Peyer's patch (tissue), 4 donors: ENCODE results near the gene TMEM190. TPM values are rescaled to one million over a fixed set of nuclear protein-coding genes. Genes with fewer than 3 reads are reported as not detected.
"Not testable (repeated sequence)": the region's sequence is repeated elsewhere in the genome, so short reads cannot be mapped to it uniquely, and the experiment has no call there.

ENCODE experiments used
- DNase-seq, 3 donors: peaks; one replicate each; pipeline ENCODE4 v3.0.0-alpha.2; 2017 to 2019
- H3K27ac ChIP-seq, 4 donors: fragments of 200-600 bp; sonication (generic); one replicate each; pipeline ENCODE4 v1.5.1; 2016 to 2019
- H3K27me3 ChIP-seq, 2 donors: fragments of 200-600 bp; sonication (generic); one replicate each; pipeline ENCODE4 v1.5.1; 2019
- H3K36me3 ChIP-seq, 3 donors: fragments of 200-600 bp; sonication (generic); one replicate each; pipeline ENCODE4 v1.5.1; 2016 to 2019
- H3K4me1 ChIP-seq, 4 donors: fragments of 200-600 bp; sonication (generic); one replicate each; pipeline ENCODE4 v1.5.1; 2016 to 2019
- H3K4me3 ChIP-seq, 4 donors: fragments of 200-600 bp; sonication (generic); 1 replicate in 3 of 4; 2 replicates in 1 of 4; pipeline ENCODE4 v1.5.1; 2016 to 2019; ENCODE audit warnings: mild to moderate bottlenecking in 1 of 4
- H3K9me3 ChIP-seq, 4 donors: fragments of 200-600 bp; sonication (generic); one replicate each; pipeline ENCODE4 v1.5.1; 2016 to 2019; ENCODE audit warnings: mild to moderate bottlenecking in 1 of 4
- POLR2A ChIP-seq, 2 donors: fragments of 450-650 bp; IDR thresholded peaks; one replicate each; pipeline ENCODE4 v1.5.1; 2017; ENCODE audit warnings: antibody characterized with exemption in 2 of 2, mild to moderate bottlenecking in 2 of 2, moderate library complexity in 2 of 2
- total RNA-seq, 4 donors: library from RNA; depleted of rRNA; stranded (reverse); fragments of >200 nt; gene quantifications; one replicate each; pipeline ENCODE4 v1.1.0, GENCODE V29; 2016
- TF ChIP-seq, protein P1 (sequence below), 6 experiments: fragments of 450-650 bp in 4 of 6; fragments of 200-600 bp in 2 of 6; sonication (generic) in 1 of 6; IDR thresholded peaks; one replicate each; pipeline ENCODE4 v1.5.1; 2017 to 2019; ENCODE audit warnings: antibody characterized with exemption in 6 of 6, mild to moderate bottlenecking in 3 of 6, moderate library complexity in 1 of 6

Gene TMEM190
- total RNA-seq, 4 donors from 2014 or later, result not detected

DNA sequence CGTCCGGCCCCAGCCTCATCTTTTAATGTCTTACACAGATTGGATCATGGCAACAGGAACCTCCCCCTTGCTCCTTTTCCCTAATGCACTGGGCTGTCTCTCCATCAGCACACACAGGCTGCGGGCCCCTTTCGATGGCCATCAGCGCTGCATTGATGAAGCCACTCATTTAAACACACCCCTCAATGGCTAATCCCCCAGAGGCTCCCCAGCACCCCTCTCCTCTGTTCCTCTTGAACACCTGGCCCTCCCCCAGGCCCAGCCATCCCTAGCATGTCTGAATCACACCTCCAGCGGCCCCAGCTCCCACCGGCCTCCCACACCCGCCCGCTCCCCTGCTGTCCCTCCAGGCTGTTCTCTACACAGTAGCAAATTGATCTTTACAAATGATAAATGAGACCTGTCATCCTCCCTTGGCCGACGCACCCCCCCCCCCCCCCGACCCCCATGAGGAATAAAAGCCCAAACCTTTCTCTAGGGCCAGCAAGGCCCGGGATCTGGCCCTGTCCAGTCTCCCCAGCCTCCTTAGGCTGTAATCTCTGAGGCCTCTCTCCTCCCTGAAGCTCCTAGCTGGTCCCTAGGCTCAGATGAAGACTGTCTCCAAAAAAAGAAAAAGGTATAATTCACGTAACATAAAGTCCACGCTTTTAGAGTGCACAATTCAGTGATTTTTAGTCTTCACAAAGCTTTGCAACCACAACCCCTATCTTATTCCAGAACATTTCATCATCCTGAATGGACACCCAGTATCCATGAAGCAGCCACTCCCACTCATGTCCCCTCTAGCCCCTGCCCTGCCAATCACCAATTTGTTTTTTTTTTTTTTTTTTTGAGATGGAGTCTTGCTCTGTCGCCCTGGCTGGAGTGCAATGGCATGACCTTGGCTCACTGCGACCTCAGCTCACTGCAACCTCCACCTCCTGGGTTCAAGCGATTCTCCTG, 16.5 kb downstream of the TMEM190 start:
- TF ChIP-seq, protein P1, sequence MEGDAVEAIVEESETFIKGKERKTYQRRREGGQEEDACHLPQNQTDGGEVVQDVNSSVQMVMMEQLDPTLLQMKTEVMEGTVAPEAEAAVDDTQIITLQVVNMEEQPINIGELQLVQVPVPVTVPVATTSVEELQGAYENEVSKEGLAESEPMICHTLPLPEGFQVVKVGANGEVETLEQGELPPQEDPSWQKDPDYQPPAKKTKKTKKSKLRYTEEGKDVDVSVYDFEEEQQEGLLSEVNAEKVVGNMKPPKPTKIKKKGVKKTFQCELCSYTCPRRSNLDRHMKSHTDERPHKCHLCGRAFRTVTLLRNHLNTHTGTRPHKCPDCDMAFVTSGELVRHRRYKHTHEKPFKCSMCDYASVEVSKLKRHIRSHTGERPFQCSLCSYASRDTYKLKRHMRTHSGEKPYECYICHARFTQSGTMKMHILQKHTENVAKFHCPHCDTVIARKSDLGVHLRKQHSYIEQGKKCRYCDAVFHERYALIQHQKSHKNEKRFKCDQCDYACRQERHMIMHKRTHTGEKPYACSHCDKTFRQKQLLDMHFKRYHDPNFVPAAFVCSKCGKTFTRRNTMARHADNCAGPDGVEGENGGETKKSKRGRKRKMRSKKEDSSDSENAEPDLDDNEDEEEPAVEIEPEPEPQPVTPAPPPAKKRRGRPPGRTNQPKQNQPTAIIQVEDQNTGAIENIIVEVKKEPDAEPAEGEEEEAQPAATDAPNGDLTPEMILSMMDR (IDR thresholded peaks at IDR 0.05), result no peak
- no peak for TF ChIP-seq POLR2A (IDR thresholded peaks at IDR 0.05)
- H3K4me3 ChIP-seq, result no peak overlapping the region
- H3K9me3 ChIP-seq, result no peaks in the 10 kb centered on the region
- peaks cover 0 to 17% (median 7%) of the 10 kb centered on the region in 4 donors for H3K4me1 ChIP-seq
- H3K36me3 ChIP-seq, result peaks cover 0 to 26% (median 0%) of the 10 kb centered on the region in 3 donors
- H3K27me3 ChIP-seq, result no peaks in the 10 kb centered on the region
- H3K27ac ChIP-seq, result no peak overlapping the region
- DNase-seq, result no peak

DNA sequence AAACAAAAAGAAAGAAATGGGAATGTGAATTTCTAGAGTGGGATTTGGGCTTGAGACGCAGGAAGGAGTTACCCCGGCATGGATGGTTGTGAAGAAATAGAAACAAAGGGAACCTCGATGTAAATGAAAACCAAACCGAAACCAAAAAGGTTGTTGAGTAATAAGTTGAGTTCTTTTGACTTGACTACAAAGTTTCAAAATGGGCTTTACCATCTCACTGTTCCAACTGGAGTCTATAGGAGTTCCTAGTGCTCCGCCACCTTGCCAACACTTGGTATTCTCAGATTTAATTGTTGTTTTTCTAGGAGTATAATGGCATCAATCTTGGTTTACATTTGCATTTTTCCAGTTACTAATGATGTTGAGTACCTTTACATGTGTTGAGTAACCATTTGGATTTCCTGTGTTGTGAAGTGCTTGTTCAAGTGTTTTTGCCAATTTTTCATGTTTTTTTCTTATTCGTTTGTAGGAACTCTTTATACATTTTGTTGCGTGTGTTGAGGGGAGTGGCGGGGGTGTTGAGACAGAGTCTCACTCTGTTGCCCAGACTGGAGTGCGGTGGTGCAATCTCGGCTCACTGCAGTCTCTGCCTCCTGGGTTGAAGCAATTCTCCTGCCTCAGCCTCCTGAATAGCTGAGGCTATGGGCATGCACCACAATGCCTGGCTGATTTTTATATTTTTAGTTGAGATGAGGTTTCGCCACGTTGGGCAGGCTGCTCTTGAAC, 21.7 kb downstream of the TMEM190 start:
- DNase-seq, result no peak
- Histone ChIP-seq H3K36me3 (peaks cover 0 to 31% (median 0%) of the 10 kb centered on the region in 3 donors), H3K9me3 (no peaks in the 10 kb centered on the region), H3K4me3 (no peak overlapping the region), H3K4me1 (no peaks in the 10 kb centered on the region), H3K27me3 (no peaks in the 10 kb centered on the region), H3K27ac (no peak overlapping the region)
- TF ChIP-seq, protein P1 (IDR thresholded peaks at IDR 0.05), result no peak
- no peak for TF ChIP-seq POLR2A (IDR thresholded peaks at IDR 0.05)

DNA sequence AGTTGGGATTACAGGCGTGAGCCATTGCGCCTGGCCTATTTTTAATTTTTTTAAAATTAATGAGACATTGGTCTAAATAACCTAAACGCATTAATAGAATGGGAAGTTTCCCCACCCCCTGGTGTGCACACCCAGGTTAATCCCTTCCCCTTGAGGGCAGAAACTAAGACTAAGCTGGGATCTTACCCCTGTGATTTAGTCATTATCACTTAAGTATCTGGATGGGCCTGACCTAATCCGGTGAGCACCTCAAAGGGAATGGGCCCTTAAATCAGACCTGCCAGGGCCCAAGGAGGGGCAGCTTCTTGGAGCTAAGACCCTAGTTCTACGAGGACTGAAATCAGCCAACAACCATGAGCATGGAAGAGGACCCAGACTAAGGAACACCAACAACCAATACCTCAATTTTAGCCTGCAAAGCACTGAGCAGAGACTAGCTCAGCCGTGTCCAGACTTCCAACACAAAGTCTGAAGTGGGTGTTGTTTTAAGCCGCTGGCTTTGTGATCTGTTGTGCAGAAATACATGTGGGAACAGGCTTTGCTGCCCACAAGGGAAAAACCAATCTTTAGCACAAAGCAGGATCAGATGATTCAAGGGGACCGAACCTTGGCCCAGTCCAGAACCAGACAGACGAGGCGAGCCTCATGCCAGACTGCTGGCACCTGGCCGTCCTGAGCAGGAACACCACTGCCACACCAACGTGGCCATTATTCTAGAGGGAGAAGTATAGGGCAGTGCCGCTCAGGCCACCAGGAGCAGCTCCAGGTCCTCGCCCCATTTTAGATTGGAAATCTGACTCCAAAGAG, 23.9 kb downstream of the TMEM190 start:
- DNase-seq, result no peak
- H3K27ac ChIP-seq, result no peak overlapping the region
- H3K9me3 ChIP-seq, result no peaks in the 10 kb centered on the region
- H3K4me1 ChIP-seq, result peaks cover 0 to 2% (median 0%) of the 10 kb centered on the region in 4 donors
- TF ChIP-seq, protein P1 (IDR thresholded peaks at IDR 0.05), result no peak
- TF ChIP-seq POLR2A (IDR thresholded peaks at IDR 0.05), result no peak
- no peaks in the 10 kb centered on the region for H3K27me3 ChIP-seq
- no peak overlapping the region for H3K4me3 ChIP-seq
- H3K36me3 ChIP-seq, result peaks cover 0 to 48% (median 0%) of the 10 kb centered on the region in 3 donors

DNA sequence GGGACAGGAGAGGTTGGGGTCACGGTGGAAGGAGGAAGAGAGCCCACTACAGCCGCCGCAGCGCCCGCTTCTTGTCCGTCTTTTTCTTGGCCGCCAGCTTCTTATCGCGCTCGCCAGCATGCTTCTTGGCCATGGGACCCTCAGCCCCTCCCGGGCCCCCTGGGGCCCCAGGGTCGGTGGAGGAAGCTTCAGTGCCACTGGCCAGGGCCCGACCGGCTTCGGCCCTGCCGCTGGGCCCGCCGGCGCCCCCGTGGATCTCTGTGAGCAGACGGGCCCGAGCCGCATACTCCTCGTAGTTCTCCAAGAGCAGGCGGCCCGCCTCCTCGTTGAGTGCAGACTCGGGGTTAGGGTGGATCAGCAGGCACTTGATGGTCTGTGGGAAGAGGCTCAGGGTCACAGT, 24.8 kb downstream of the TMEM190 start:
- H3K4me3 ChIP-seq, DNase-seq, H3K27ac ChIP-seq, H3K9me3 ChIP-seq, H3K27me3 ChIP-seq: not testable (repeated sequence)
- H3K4me1 ChIP-seq, result peaks cover 2 to 11% (median 3%) of the 10 kb centered on the region in 4 donors
- H3K36me3 ChIP-seq, result peaks cover 0 to 54% (median 0%) of the 10 kb centered on the region in 3 donors

DNA sequence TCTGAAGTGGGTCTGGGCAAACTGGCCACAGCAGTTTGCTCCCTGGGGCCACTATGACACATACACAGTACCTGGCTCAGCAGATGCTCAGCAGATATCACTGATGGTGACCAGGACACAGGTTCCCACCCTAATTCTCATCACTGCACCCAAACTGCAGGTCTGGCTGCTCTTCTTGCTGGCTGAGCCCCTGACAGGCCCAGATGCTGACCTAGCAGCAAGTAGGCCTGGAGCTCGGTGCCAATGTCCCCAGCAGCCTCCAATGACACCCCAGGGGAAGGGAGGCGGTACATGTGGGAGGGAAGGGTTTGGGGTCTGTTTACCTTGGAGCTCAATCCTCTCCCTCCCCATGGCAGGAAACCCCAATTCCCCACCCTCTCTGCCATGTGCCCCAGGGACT, 25.9 kb downstream of the TMEM190 start:
- Histone ChIP-seq H3K4me3 (no peak overlapping the region), H3K4me1 (peaks cover 6 to 18% (median 9%) of the 10 kb centered on the region in 4 donors), H3K27me3 (no peaks in the 10 kb centered on the region), H3K36me3 (peaks cover 0 to 54% (median 0%) of the 10 kb centered on the region in 3 donors), H3K9me3 (no peaks in the 10 kb centered on the region), H3K27ac (no peak overlapping the region)
- TF ChIP-seq, protein P1 (IDR thresholded peaks at IDR 0.05), result no peak
- TF ChIP-seq POLR2A (IDR thresholded peaks at IDR 0.05), result no peak
- no peak for DNase-seq
